ENCODE measurements around the gene RNF222.

DNA sequence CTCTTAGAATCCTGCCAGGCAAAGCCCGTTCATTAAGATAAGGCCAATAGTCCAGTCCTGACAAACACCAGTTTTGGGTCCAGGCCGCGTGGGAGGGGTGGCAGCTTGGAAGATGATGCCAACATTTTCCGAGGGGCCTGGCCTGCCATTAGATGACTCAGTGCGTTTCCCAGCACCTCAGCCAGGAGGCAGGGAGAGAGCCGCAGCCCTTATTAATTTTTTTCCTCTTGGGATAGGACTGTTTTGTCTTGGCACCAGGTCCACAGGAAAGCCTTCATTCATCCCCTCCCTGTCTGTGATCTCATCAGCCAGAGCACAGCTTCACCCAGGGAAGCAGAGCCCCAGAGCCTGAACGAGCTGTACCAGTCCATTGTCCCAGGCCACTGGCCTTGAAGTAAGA is 33.3 kb upstream of the RNF222 start:
- TF ChIP-seq POLR2A (IDR thresholded peaks at IDR 0.05) = no peak
- TF ChIP-seq, protein P1, sequence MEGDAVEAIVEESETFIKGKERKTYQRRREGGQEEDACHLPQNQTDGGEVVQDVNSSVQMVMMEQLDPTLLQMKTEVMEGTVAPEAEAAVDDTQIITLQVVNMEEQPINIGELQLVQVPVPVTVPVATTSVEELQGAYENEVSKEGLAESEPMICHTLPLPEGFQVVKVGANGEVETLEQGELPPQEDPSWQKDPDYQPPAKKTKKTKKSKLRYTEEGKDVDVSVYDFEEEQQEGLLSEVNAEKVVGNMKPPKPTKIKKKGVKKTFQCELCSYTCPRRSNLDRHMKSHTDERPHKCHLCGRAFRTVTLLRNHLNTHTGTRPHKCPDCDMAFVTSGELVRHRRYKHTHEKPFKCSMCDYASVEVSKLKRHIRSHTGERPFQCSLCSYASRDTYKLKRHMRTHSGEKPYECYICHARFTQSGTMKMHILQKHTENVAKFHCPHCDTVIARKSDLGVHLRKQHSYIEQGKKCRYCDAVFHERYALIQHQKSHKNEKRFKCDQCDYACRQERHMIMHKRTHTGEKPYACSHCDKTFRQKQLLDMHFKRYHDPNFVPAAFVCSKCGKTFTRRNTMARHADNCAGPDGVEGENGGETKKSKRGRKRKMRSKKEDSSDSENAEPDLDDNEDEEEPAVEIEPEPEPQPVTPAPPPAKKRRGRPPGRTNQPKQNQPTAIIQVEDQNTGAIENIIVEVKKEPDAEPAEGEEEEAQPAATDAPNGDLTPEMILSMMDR (IDR thresholded peaks at IDR 0.05) = no peak
